Heart left ventricle (tissue), 16 donors: Measurements from ENCODE around the gene TRPM1. TPM values are rescaled to one million over a fixed set of nuclear protein-coding genes. Genes with fewer than 3 reads are reported as not detected.

ENCODE experiments used
- ATAC-seq, 4 donors: fragments of 200-7000 bp; cut with Tn5 transposase; one replicate each; pipeline ENCODE4 v1.9.1; 2020 to 2022; ENCODE audit warnings: moderate library complexity in 4 of 4, mild to moderate bottlenecking in 3 of 4, moderate number of reproducible peaks in 1 of 4
- DNase-seq, 5 donors: peaks; one replicate each; pipeline ENCODE4 v3.0.0-alpha.2; 2020
- H3K27ac ChIP-seq, 12 donors: fragments of 200-600 bp; sonication (generic) in 4 of 12; one replicate each; pipeline versions ENCODE4 v1.5.0 to v1.8.0; 2016 to 2022; ENCODE audit warnings: mild to moderate bottlenecking in 2 of 12
- H3K27me3 ChIP-seq, 9 donors: fragments of 200-600 bp; sonication (generic) in 2 of 9; one replicate each; pipeline versions ENCODE4 v1.5.1 to v1.8.0; 2016 to 2022; ENCODE audit warnings: mild to moderate bottlenecking in 3 of 9
- H3K36me3 ChIP-seq, 9 donors: fragments of 200-600 bp; sonication (generic) in 2 of 9; one replicate each; pipeline versions ENCODE4 v1.5.0 to v1.8.0; 2018 to 2022; ENCODE audit warnings: mild to moderate bottlenecking in 2 of 9
- H3K4me1 ChIP-seq, 12 donors: fragments of 200-600 bp; sonication (generic) in 4 of 12; one replicate each; pipeline versions ENCODE4 v1.5.0 to v1.8.0; 2016 to 2022; ENCODE audit warnings: mild to moderate bottlenecking in 3 of 12
- H3K4me3 ChIP-seq, 12 donors: fragments of 200-600 bp; sonication (generic) in 4 of 12; one replicate each; pipeline versions ENCODE4 v1.5.0 to v1.8.0; 2017 to 2022; ENCODE audit warnings: mild to moderate bottlenecking in 9 of 12, moderate library complexity in 4 of 12
- H3K9me3 ChIP-seq, 12 donors: fragments of 200-600 bp; sonication (generic) in 4 of 12; one replicate each; pipeline versions ENCODE4 v1.5.0 to v1.8.0; 2016 to 2022; ENCODE audit warnings: mild to moderate bottlenecking in 1 of 12
- CTCF ChIP-seq, 12 donors: fragments of 200-600 bp; sonication (generic) in 4 of 12; IDR thresholded peaks; one replicate each; pipeline versions ENCODE4 v1.5.0 to v1.8.0; 2018 to 2022; ENCODE audit warnings: antibody characterized with exemption in 12 of 12, mild to moderate bottlenecking in 5 of 12
- POLR2A ChIP-seq, 2 donors: fragments of 450-650 bp; IDR thresholded peaks; one replicate each; pipeline ENCODE4 v1.6.1; 2017; ENCODE audit warnings: antibody characterized with exemption in 2 of 2, mild to moderate bottlenecking in 2 of 2, moderate library complexity in 2 of 2
- WGBS, 4 donors: extraction: QIAGEN DNeasy Blood & Tissue Kit in 2 of 4; methylation state at CpG; one replicate each; pipeline versions ENCODE4 v1.1.5 to v1.1.7; 2013 to 2018; 5-methylcytosine and 5-hydroxymethylcytosine counted together
- intact Hi-C, 10 donors: fragments of 100-400 bp; cut with DNase I; formaldehyde crosslinking; loops; one replicate each; pipeline versions ENCODE4 v1.11.1 to v1.14.2; 2022
- polyA plus RNA-seq, 2 donors: library from polyadenylated mRNA; stranded (reverse); fragments of 200-250 nt; gene quantifications; one replicate each; pipeline ENCODE4 v1.2.3, GENCODE V29; 2013
- total RNA-seq, 9 donors: library from RNA; depleted of rRNA in 2 of 9; stranded (reverse); fragments of >200 nt in 2 of 9; fragmentation: NEBNext Ultra II Directional in 3 of 9; extraction: Animal tissue kit (Norgen Biotek cat#: 25700) in 3 of 9; gene quantifications; one replicate each; pipeline versions ENCODE4 v1.1.0 to v1.2.4, GENCODE V29; 2016 to 2023
- donor health status: ischemic (EF 13 %, LVEDD 7.1; RV severe dilation, severe dysfunction).
- donor health status: healthy with polysubstance abuse.
- donor health status: DM: no; HTN: yes; CAD: no.
- donor health status: DM: no; HTN: no; CAD: no.
- donor health status: ischemic (EF 25% LVEDD 6.9; RV normal size, moderate dysfunction).
- donor health status: ischemic (EF 25% LVEDD 5.7; RV mildly dilated, moderate dysfunction).
- donor health status: healthy.
- donor health status: DM: yes; HTN: yes; CAD: no.
- donor health status: ischemic (EF 35%, LVEDD 5.7; RV mildly dilated, moderate dysfunction).
- donor health status: nonischemic (EF 11% LVEDD 7.7; RV severe dilation, severe dysfunction).
- donor health status: DM: yes; HTN: yes; CAD: no.
- donor health status: PGD.
- donor health status: ischemic (EF 29% LVEDD 5.4; RV normal size, mild dysfunction).
- donor health status: nonischemic (EF 23%, LVEDD 6.1; RV moderate dilation, normal function).

The TRPM1 gene
- total and polyA plus RNA-seq, 11 donors = 0.25 TPM; not detected in 10

GRCh38 chr15:31106495-31107300 lies 5.2 kb upstream of the TRPM1 start:
- WGBS, 4 donors = 66 to 80% (median 76%) methylated on average over 7 of the region's 7 CpGs
- H3K4me1 ChIP-seq = no peaks in the 10 kb centered on the region
- no peak for DNase-seq
- no peak for ATAC-seq
- H3K27ac ChIP-seq = no peak overlapping the region
- no peak overlapping the region for H3K4me3 ChIP-seq
- no peaks in the 10 kb centered on the region for H3K9me3 ChIP-seq
- intact Hi-C loops = no loop called here
- no peaks in the 10 kb centered on the region for H3K36me3 ChIP-seq
- TF ChIP-seq POLR2A (IDR thresholded peaks at IDR 0.05) (no peak), CTCF (IDR thresholded peaks at IDR 0.05) (no peak)
- H3K27me3 ChIP-seq = no peaks in the 10 kb centered on the region

GRCh38 chr15:31104003-31104402 lies 2.5 kb upstream of the TRPM1 start:
- Histone ChIP-seq H3K36me3 (no peaks in the 10 kb centered on the region), H3K27ac (no peak overlapping the region), H3K4me3 (no peak overlapping the region), H3K4me1 (peaks cover 0 to 7% (median 0%) of the 10 kb centered on the region in 12 donors), H3K9me3 (no peaks in the 10 kb centered on the region), H3K27me3 (peaks cover 0 to 4% (median 0%) of the 10 kb centered on the region in 9 donors)
- intact Hi-C loops = no loop called here
- TF ChIP-seq CTCF (IDR thresholded peaks at IDR 0.05) = no peak
- no peak for TF ChIP-seq POLR2A (IDR thresholded peaks at IDR 0.05)
- DNase-seq = no peak
- WGBS, 4 donors = 75 to 86% (median 85%) methylated on average over 5 to 6 of the region's 6 CpGs
- no peak for ATAC-seq

GRCh38 chr15:31102374-31103342 lies 1.1 kb upstream of the TRPM1 start:
- TF ChIP-seq CTCF (IDR thresholded peaks at IDR 0.05) (no peak), POLR2A (IDR thresholded peaks at IDR 0.05) (no peak)
- H3K36me3 ChIP-seq = no peaks in the 10 kb centered on the region
- no peaks in the 10 kb centered on the region for H3K9me3 ChIP-seq
- ATAC-seq = no peak
- no peak overlapping the region for H3K4me3 ChIP-seq
- peaks cover 0 to 4% (median 0%) of the 10 kb centered on the region in 9 donors for H3K27me3 ChIP-seq
- no peak for DNase-seq
- 85 to 88% (median 86%) methylated on average over 24 of the region's 24 CpGs for WGBS, 4 donors
- no peak overlapping the region for H3K27ac ChIP-seq
- peaks cover 0 to 7% (median 0%) of the 10 kb centered on the region in 12 donors for H3K4me1 ChIP-seq
- intact Hi-C loops = no loop called here

GRCh38 chr15:31102039-31102321 lies 455 bp upstream of the TRPM1 start:
- TF ChIP-seq CTCF (IDR thresholded peaks at IDR 0.05) (no peak), POLR2A (IDR thresholded peaks at IDR 0.05) (no peak)
- Histone ChIP-seq H3K36me3 (no peaks in the 10 kb centered on the region), H3K4me3 (no peak overlapping the region), H3K27me3 (peaks cover 0 to 4% (median 0%) of the 10 kb centered on the region in 9 donors), H3K4me1 (peaks cover 0 to 7% (median 0%) of the 10 kb centered on the region in 12 donors), H3K9me3 (no peaks in the 10 kb centered on the region), H3K27ac (no peak overlapping the region)
- whole genome bisulfite sequencing, 4 donors = 71 to 77% (median 74%) methylated on average over 4 of the region's 4 CpGs
- ATAC-seq (no peak), DNase-seq (no peak)
- intact Hi-C loops = no loop called here
